D341Med (cell line): Measurements from ENCODE around the gene DPM1.

Experiments
- DNase-seq: peaks from one replicate; pipeline ENCODE4 v3.0.0; 2012; ENCODE audit warnings: low spot score

Gene DPM1

GRCh38 chr20:50895111-50895830 lies 63.1 kb downstream of the DPM1 start:
- DNase-seq: no peak

DNA sequence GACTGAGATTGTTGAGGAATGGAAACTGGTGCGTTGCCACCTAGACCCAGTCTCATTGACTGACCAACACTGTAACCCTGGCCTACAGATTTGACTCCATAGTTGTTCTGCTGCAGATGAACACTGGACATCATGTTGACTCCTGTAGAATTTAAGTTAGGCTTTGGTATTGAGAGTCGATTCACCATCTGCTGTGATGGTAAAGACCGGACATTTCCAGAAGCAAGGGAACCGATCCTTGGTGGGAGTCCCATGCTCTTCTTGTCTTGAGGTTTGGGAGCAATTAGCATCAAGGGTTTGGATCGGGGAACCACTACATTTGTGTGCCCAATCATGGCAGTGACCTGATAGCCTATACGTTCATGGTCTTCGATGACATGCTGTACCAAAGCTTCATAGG lies 64.7 kb downstream of the DPM1 start:
- DNase-seq: no peak

DNA sequence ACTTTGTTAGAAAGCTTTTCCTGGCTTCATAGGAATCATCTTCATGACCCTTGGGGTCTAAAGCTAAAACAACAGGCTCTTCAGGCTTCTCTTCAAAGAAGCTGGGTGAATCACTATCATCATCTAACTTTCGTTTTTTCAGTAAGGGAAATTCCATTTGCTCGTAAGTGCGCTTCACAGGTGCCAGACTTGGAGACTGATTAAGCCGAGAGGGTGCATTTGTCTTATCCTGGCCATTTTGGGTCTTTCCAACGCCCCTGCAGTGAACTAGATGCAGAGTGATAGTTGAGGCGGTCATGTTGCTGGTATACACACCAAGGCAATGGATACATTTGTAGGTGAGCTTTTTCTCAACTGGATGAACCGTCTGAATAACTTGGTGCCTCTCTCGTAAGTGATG lies 65.9 kb downstream of the DPM1 start:
- DNase-seq: no peak

GRCh38 chr20:50891138-50891537 lies 67.2 kb downstream of the DPM1 start:
- DNase-seq: no peak

DNA sequence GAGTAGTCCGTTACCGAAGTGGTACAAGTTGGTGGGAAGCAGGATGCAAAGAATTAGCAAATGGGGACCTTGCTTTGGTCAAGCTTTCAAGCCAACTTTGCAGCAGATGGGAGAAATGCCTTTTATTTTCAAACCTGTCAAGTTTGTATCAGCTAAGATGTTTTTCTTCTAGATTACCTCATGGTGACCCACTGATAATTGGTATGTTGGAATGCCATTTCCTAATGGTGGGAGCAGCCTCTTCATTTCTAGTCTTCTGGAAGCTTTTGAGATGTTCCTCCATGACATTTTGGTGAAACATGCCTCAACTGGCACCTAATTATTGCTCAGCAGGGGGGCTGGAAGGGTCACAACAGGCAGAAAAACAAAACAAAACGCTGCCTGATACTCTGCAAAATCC lies 70.8 kb downstream of the DPM1 start:
- DNase-seq: no peak

GRCh38 chr20:50886184-50886790 lies 72.0 kb downstream of the DPM1 start:
- DNase-seq: no peak

DNA sequence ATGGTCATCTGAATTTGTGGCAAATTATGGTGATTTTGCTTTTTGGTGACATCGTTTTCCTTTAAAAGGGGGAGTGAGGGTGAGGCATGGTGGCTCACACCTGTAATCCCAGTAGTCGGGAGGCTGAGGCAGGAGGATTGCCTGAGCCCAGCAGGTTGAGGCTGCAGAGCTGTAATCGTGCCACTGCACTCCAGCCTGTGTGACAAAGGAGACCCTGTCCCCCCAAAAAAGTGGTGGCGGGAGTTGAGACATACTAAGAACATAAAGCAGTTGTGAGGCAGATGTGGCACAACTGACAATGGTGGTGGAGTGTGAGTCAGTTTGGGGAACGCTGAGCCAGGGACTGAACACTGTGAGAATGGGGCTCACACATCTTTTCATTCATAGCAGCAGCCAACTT lies 72.6 kb downstream of the DPM1 start:
- no peak for DNase-seq

GRCh38 chr20:50885068-50885467 lies 73.3 kb downstream of the DPM1 start:
- DNase-seq: no peak
